ENCODE measurements around the gene ADRA2C. TPM values are rescaled to one million over a fixed set of nuclear protein-coding genes. Genes with fewer than 3 reads are reported as not detected.

Gene ADRA2C
- total RNA-seq = 1 to 10 TPM in 3 of 4 donors, under 1 TPM in 1; 0.85 to 8.9 (median 4.4) TPM

GRCh38 chr4:3766036-3766784 lies at the start of gene ADRA2C:
Gene ADRA2C, plus strand, starts transcription at chr4:3766385. Its CDS starts 222 bp downstream, at chr4:3766607.
- TF ChIP-seq, protein P1, sequence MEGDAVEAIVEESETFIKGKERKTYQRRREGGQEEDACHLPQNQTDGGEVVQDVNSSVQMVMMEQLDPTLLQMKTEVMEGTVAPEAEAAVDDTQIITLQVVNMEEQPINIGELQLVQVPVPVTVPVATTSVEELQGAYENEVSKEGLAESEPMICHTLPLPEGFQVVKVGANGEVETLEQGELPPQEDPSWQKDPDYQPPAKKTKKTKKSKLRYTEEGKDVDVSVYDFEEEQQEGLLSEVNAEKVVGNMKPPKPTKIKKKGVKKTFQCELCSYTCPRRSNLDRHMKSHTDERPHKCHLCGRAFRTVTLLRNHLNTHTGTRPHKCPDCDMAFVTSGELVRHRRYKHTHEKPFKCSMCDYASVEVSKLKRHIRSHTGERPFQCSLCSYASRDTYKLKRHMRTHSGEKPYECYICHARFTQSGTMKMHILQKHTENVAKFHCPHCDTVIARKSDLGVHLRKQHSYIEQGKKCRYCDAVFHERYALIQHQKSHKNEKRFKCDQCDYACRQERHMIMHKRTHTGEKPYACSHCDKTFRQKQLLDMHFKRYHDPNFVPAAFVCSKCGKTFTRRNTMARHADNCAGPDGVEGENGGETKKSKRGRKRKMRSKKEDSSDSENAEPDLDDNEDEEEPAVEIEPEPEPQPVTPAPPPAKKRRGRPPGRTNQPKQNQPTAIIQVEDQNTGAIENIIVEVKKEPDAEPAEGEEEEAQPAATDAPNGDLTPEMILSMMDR (IDR thresholded peaks at IDR 0.05; ENCODE audit: low read depth) = no peak

DNA sequence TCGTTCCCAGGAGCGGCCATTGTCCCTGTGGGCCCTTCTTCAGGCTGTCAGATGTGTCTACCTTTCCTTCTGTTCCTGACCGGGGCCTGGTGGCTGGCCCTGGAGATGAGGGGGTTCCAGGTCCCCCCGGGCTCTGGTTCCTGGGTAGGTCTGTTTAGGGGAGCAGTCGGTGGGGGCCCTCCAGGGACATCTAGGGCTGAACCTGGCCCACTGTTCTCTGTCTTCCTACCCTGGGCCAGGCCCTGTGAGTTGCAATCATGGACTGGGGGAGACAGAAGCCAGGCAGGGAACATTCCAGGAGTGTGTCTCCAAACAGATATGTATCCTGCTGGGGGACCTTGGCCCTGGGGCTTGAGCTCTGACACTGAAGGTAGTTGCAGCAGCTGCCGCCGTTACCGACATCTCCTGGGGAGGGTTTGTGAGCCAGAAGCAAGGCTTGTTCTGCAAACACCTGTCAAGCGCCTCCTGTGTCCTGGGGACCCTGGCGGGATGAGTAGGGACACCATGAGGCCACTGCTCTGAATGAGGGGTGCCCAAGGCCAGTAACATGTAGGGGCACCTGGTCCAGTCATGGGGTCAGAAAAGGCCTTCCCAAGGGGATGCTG lies 49.5 kb upstream of the ADRA2C start:
- TF ChIP-seq, protein P1 (IDR thresholded peaks at IDR 0.05; ENCODE audit: low read depth) = no peak

- TF ChIP-seq, protein P1 (IDR thresholded peaks at IDR 0.05; ENCODE audit: low read depth) = no peak
Observed at GRCh38 chr4:3717241-3717640, 48.9 kb upstream of the ADRA2C start.

DNA sequence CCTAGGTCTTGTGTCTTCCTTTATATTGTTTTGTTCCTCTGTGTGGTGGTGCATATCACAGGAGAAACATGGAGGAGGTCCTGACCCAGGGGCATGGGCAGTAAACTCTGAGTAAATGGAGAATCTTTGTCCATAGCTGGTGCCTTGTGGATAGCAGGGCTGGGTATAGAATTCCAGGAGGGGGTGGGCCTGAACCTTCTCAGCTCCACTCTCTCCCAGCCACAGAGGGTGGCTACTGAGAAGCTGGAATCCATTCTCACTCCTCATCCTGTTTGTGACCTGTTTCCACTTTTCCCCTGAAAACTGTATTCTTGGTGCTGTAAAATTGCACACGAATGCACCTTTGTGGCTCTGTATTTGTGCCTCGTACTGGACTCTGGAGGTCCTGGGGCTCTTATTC lies 47.7 kb upstream of the ADRA2C start:
- TF ChIP-seq, protein P1 (IDR thresholded peaks at IDR 0.05; ENCODE audit: low read depth) = no peak

GRCh38 chr4:3719191-3719590 lies 47.0 kb upstream of the ADRA2C start:
- TF ChIP-seq, protein P1 (IDR thresholded peaks at IDR 0.05; ENCODE audit: low read depth) = no peak

DNA sequence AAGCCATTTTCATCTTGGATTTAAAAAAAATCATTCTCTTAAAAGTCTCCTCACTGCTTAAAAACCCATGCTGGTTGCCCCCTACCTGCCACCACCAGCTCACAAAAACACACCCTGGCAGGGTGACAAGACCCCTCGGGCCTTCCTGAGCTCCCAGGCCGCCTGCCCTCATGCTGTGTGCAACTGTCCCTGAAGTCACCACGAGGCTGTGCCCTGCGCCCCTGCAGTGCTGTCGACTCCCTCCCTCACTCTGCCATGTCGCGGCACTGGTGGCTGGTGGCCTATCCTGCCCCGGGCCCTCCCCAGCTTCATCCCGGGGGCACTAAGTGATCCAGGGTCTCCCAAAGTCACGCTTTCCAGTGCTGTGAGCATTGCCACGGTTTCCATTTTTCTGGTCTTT lies 46.3 kb upstream of the ADRA2C start:
- TF ChIP-seq, protein P1 (IDR thresholded peaks at IDR 0.05; ENCODE audit: low read depth) = no peak

DNA sequence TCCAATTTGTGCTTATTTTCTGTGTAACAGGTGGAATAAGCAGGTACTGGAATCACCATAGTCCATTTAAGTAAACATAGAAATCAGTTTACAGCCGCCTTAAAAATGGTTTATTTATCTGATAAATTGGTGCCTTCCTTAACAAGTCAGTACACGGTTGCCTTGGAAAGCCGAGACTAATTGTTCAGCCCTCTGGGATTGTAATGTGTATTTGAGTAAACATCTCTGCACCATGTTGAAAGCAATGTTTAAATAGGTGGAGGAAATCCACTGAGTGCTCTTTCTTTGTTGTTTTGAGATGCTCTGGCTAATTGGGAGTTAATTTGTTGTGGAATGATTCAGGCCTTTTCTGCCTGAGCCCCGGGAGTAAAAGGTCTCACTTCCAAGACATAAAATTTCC lies 45.7 kb upstream of the ADRA2C start:
- TF ChIP-seq, protein P1 (IDR thresholded peaks at IDR 0.05; ENCODE audit: low read depth) = no peak

Data from subcutaneous adipose tissue (tissue), 4 donors.